NCI-H2107 treated with DMSO at 0.1 percent for 48 hours (cell line): ENCODE data around the gene LCN6.

Experiments used
- DNase-seq: peaks from one replicate; lab custom pipeline; 2025; ENCODE audit not compliant: unreplicated experiment; lab: John Stamatoyannopoulos, UW

Gene LCN6

DNA sequence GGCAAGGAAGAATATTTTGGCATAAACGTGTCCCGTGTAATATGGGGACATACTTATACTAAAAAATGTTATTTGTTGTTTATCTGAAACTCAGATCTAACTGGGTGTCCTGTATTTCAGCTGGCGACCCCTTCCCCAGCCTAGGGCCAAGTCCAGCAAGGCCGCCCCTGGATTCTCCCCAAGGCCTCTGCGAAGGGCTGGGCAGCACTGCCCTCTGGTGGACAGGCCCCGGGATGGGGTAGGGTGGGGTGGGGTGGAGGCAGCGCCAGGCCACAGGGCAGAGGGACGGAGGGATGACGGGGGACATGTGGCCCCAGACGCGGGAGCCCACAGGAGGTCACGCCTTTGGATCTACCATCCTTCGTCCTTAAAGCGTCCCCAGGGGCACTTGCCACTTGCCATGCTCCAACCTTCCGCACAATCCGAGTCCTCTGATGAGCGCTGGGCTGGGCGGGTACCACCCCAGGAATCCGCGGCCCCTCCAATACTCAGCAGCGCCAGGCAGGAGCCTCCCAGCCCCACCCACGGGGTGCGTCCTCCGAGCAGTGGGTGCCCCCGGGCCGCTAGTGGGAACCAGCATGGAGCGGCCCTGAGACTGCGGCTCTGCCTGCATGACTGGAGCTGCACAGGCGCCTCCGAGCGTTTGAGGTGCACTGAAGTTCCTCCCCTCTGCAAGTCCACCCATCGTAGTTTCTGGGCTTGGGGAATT lies 54.0 kb downstream of the LCN6 start:
- no peak for DNase-seq
